H9 (cell line): ENCODE results near the gene TRMT44. TPM values are rescaled to one million over a fixed set of nuclear protein-coding genes. Genes with fewer than 3 reads are reported as not detected.

Source experiments
- DNase-seq: peaks from one replicate; pipeline ENCODE4 v3.0.0-alpha.2; 2017
- H2AFZ ChIP-seq: one replicate; pipeline ENCODE4 v1.6.1; 2013; ENCODE audit warnings: mild to moderate bottlenecking, low read length, control low read depth, moderate library complexity
- H2AK5ac ChIP-seq: 2 replicates; pipeline ENCODE4 v1.6.1; 2013; ENCODE audit warnings: low read length, control low read depth, mixed read lengths; ENCODE audit not compliant: insufficient read length
- H2BK120ac ChIP-seq: one replicate; pipeline ENCODE4 v1.6.1; 2013; ENCODE audit warnings: low read depth, mild to moderate bottlenecking, low read length, control low read depth, inconsistent platforms; ENCODE audit not compliant: poor library complexity, severe bottlenecking
- H2BK12ac ChIP-seq: 2 replicates; pipeline ENCODE4 v1.6.1; 2013; ENCODE audit warnings: low read length, control low read depth, mixed read lengths, low read depth; ENCODE audit not compliant: insufficient read length
- H2BK15ac ChIP-seq: 2 replicates; pipeline ENCODE4 v1.6.1; 2013; ENCODE audit warnings: low read depth, low read length, control low read depth
- H2BK20ac ChIP-seq: one replicate; pipeline ENCODE4 v1.6.1; 2013; ENCODE audit warnings: low read depth, mild to moderate bottlenecking, low read length, control low read depth, inconsistent platforms; ENCODE audit not compliant: poor library complexity, severe bottlenecking
- H2BK5ac ChIP-seq: 2 replicates; pipeline ENCODE4 v1.6.1; 2013; ENCODE audit warnings: low read length, control low read depth, mixed read lengths; ENCODE audit not compliant: insufficient read length
- H3K14ac ChIP-seq: 2 replicates; pipeline ENCODE4 v1.6.1; 2013; ENCODE audit warnings: low read length, control low read depth; ENCODE audit not compliant: insufficient read depth
- H3K18ac ChIP-seq: 2 replicates; pipeline ENCODE4 v1.6.1; 2013; ENCODE audit warnings: low read depth, mild to moderate bottlenecking, mixed read lengths, low read length, control low read depth; ENCODE audit not compliant: insufficient read length
- H3K23ac ChIP-seq: 2 replicates; pipeline ENCODE4 v1.6.1; 2013; ENCODE audit warnings: low read length, control low read depth, mixed read lengths, low read depth; ENCODE audit not compliant: insufficient read length
- H3K23me2 ChIP-seq: 2 replicates; pipeline ENCODE4 v1.6.1; 2013; ENCODE audit warnings: low read depth, mild to moderate bottlenecking, mixed read lengths, low read length, control low read depth; ENCODE audit not compliant: insufficient read length, poor library complexity, severe bottlenecking
- H3K27ac ChIP-seq: 2 replicates; pipeline ENCODE4 v1.5.1; 2013; ENCODE audit warnings: low read length, control low read depth, mixed read lengths, low read depth; ENCODE audit not compliant: insufficient read length
- H3K27me3 ChIP-seq: 2 replicates; pipeline ENCODE4 v1.6.1; 2013; ENCODE audit warnings: low read length, control low read depth, inconsistent platforms; ENCODE audit not compliant: insufficient read depth
- H3K4ac ChIP-seq: 2 replicates; pipeline ENCODE4 v1.6.1; 2013; ENCODE audit warnings: low read depth, mild to moderate bottlenecking, control low read depth, inconsistent platforms, low read length, moderate library complexity
- H3K4me1 ChIP-seq: 2 replicates; pipeline ENCODE4 v1.6.1; 2013; ENCODE audit warnings: low read length, control low read depth, inconsistent platforms; ENCODE audit not compliant: insufficient read depth
- H3K4me2 ChIP-seq: 2 replicates; pipeline ENCODE4 v1.6.1; 2013; ENCODE audit warnings: low read length, control low read depth, mixed read lengths; ENCODE audit not compliant: insufficient read length, insufficient read depth
- H3K56ac ChIP-seq: 2 replicates; pipeline ENCODE4 v1.6.1; 2013; ENCODE audit warnings: low read depth, mild to moderate bottlenecking, mixed read lengths, low read length, control low read depth; ENCODE audit not compliant: insufficient read length
- H3K79me1 ChIP-seq: 2 replicates; pipeline ENCODE4 v1.6.1; 2013; ENCODE audit warnings: low read depth, mild to moderate bottlenecking, moderate library complexity, low read length, control low read depth, inconsistent platforms; ENCODE audit not compliant: insufficient read depth, poor library complexity, severe bottlenecking
- H3K79me2 ChIP-seq: 2 replicates; pipeline ENCODE4 v1.6.1; 2013; ENCODE audit warnings: low read length, control low read depth, inconsistent platforms; ENCODE audit not compliant: insufficient read depth
- H3K9ac ChIP-seq: 2 replicates; pipeline ENCODE4 v1.6.1; 2013; ENCODE audit warnings: low read length, control low read depth, mixed read lengths; ENCODE audit not compliant: insufficient read length; ENCODE audit errors: extremely low read depth
- H3K9me3 ChIP-seq: one replicate; pipeline ENCODE4 v1.6.1; 2013; ENCODE audit warnings: low read depth, low read length, inconsistent platforms; ENCODE audit not compliant: control insufficient read depth
- H3T11ph ChIP-seq: one replicate; pipeline ENCODE4 v1.6.1; 2013; ENCODE audit warnings: mild to moderate bottlenecking, low read length, control low read depth, inconsistent platforms
- H4K20me1 ChIP-seq: one replicate; pipeline ENCODE4 v1.6.1; 2013; ENCODE audit not compliant: control insufficient read depth, insufficient read length, insufficient read depth
- H4K5ac ChIP-seq: 2 replicates; pipeline ENCODE4 v1.6.1; 2013; ENCODE audit warnings: low read depth, mild to moderate bottlenecking, mixed read lengths, low read length, control low read depth; ENCODE audit not compliant: insufficient read length
- H4K8ac ChIP-seq: replicated peaks from 2 replicates; pipeline ENCODE4 v1.6.1; 2013; ENCODE audit warnings: low read length, control low read depth, mixed read lengths, low read depth; ENCODE audit not compliant: insufficient read length
- H4K91ac ChIP-seq: 2 replicates; pipeline ENCODE4 v1.6.1; 2013; ENCODE audit warnings: low read depth, mild to moderate bottlenecking, moderate library complexity, mixed read lengths, low read length, control low read depth; ENCODE audit not compliant: insufficient read length
- H3K27ac Mint-ChIP-seq, 3 experiments: 2 replicates in 2 of 3; 3 replicates in 1 of 3; pipeline ENCODE4 v1.8.0; 2020 to 2021; ENCODE audit warnings: mixed read lengths in 3 of 3, mild to moderate bottlenecking in 1 of 3, moderate library complexity in 1 of 3
- H3K27me3 Mint-ChIP-seq: 2 replicates; pipeline ENCODE4 v1.8.0; 2021; ENCODE audit warnings: low read depth, mild to moderate bottlenecking, moderate library complexity, mixed read lengths
- H3K36me3 Mint-ChIP-seq, 3 experiments: 2 replicates in 2 of 3; 3 replicates in 1 of 3; pipeline ENCODE4 v1.8.0; 2020 to 2021; ENCODE audit warnings: low read depth in 3 of 3, mixed read lengths in 3 of 3; ENCODE audit not compliant: insufficient read depth in 1 of 3
- H3K4me1 Mint-ChIP-seq, 2 experiments: 2 replicates each; pipeline ENCODE4 v1.8.0; 2020; ENCODE audit warnings: mixed read lengths in 2 of 2
- H3K4me3 Mint-ChIP-seq, 2 experiments: 2 replicates in 1 of 2; 3 replicates in 1 of 2; pipeline ENCODE4 v1.8.0; 2020 to 2021; ENCODE audit warnings: mild to moderate bottlenecking in 2 of 2, mixed read lengths in 2 of 2, moderate library complexity in 1 of 2
- H3K9me3 Mint-ChIP-seq, 2 experiments: 2 replicates in 1 of 2; 3 replicates in 1 of 2; pipeline ENCODE4 v1.8.0; 2020; ENCODE audit warnings: mild to moderate bottlenecking in 2 of 2, mixed read lengths in 2 of 2, moderate library complexity in 1 of 2
- CTCF ChIP-seq: fragments of 200-600 bp; sonication (generic); conservative IDR thresholded peaks from 3 replicates; pipeline ENCODE4 v1.8.0; 2021; ENCODE audit warnings: antibody characterized with exemption, mild to moderate bottlenecking
- WGBS: extraction: QIAGEN DNeasy Blood & Tissue Kit; methylation state at CpG from one replicate; pipeline ENCODE4 v1.1.7; 2013; ENCODE audit warnings: missing lambda C conversion rate, low lambda C conversion rate, mixed read lengths; ENCODE audit not compliant: insufficient read length; ENCODE audit errors: extremely low coverage; 5-methylcytosine and 5-hydroxymethylcytosine counted together
- total RNA-seq: library from RNA; stranded (reverse); gene quantifications from 2 replicates; pipeline ENCODE4 v1.2.1, GENCODE V29; 2021

TRMT44 gene
- total RNA-seq, 1 experiment from 2014 or later = 22.8 TPM

- H2AK5ac ChIP-seq = no peak overlapping the region
- H4K91ac ChIP-seq = no peak overlapping the region
- H2BK15ac ChIP-seq = no peak overlapping the region
- Mint-ChIP-seq H3K27ac (peak overlapping the region in 1 of 3 experiments; percentile 74; a peak in 2 of 7 replicates), H3K4me1 (peaks cover 11 to 12% of the 10 kb centered on the region in 2 experiments), H3K27me3 (no peaks in the 10 kb centered on the region), H3K4me3 (no peak overlapping the region), H3K9me3 (peaks cover 0 to 2% of the 10 kb centered on the region in 2 experiments; a peak in 2 of 5 replicates), H3K36me3 (no peaks in the 10 kb centered on the region; a peak in 2 of 7 replicates)
- H3T11ph ChIP-seq = no peak overlapping the region
- H3K14ac ChIP-seq = no peak overlapping the region
- no peak overlapping the region for H4K8ac ChIP-seq
- H2BK20ac ChIP-seq = no peak overlapping the region
- H3K4me1 ChIP-seq = no peaks in the 10 kb centered on the region
- H4K5ac ChIP-seq = no peak overlapping the region
- no peak for DNase-seq
- H3K23me2 ChIP-seq = no peaks in the 10 kb centered on the region
- H4K20me1 ChIP-seq = no peaks in the 10 kb centered on the region
- H3K23ac ChIP-seq = no peak overlapping the region
- H3K9ac ChIP-seq = no peak overlapping the region
- H3K4ac ChIP-seq = no peak overlapping the region
- H3K9me3 ChIP-seq = no peaks in the 10 kb centered on the region
- H3K79me2 ChIP-seq = no peaks in the 10 kb centered on the region
- no peak overlapping the region for H2BK120ac ChIP-seq
- no peak overlapping the region for H2AFZ ChIP-seq
- no peak overlapping the region for H3K18ac ChIP-seq
- no CpG with 5 or more reads among the region's 13 CpGs for WGBS
- H3K79me1 ChIP-seq = no peaks in the 10 kb centered on the region
- no peaks in the 10 kb centered on the region for H3K27me3 ChIP-seq
- TF ChIP-seq CTCF = no peak
- H3K4me2 ChIP-seq = no peak overlapping the region
- no peak overlapping the region for H3K27ac ChIP-seq
- H2BK5ac ChIP-seq = no peak overlapping the region
- H2BK12ac ChIP-seq = no peak overlapping the region
- H3K56ac ChIP-seq = no peak overlapping the region
Measured at GRCh38 chr4:8523175-8523574, 82.6 kb downstream of the TRMT44 start.
